K562 (cell line): ENCODE measurements around the gene SYNJ2. TPM values are rescaled to one million over a fixed set of nuclear protein-coding genes. Genes with fewer than 3 reads are reported as not detected.

ENCODE experiments used
- BMI1 ChIP-seq: fragments of 150-350 bp; IDR thresholded peaks from 2 replicates; pipeline ENCODE4 v1.6.1; 2014; ENCODE audit warnings: low read length
- ERF ChIP-seq: fragments of 450-650 bp; formaldehyde crosslinking; IDR thresholded peaks from 2 replicates; pipeline ENCODE4 v1.4.0; 2020; ENCODE audit warnings: mild to moderate bottlenecking, mixed read lengths
- FOSL1 ChIP-seq: fragments of 200-800 bp; sonication (Bioruptor generic); conservative IDR thresholded peaks from 2 replicates; pipeline ENCODE4 v1.6.1; 2016; ENCODE audit warnings: missing genetic modification characterization, missing compliant biosample characterization
- GATA2 ChIP-seq: sonication (generic); formaldehyde crosslinking; IDR thresholded peaks from 2 replicates; pipeline ENCODE4 v1.4.0; 2020; ENCODE audit warnings: mild to moderate bottlenecking, missing genetic modification reagents
- KDM1A ChIP-seq, 2 experiments: fragments of 450-650 bp; IDR thresholded peaks; 2 replicates each; pipeline ENCODE4 v1.6.1; 2016; ENCODE audit warnings: mild to moderate bottlenecking in 2 of 2
- L3MBTL2 ChIP-seq: fragments of 450-650 bp; IDR thresholded peaks from 2 replicates; pipeline ENCODE4 v1.6.1; 2016; ENCODE audit warnings: mild to moderate bottlenecking, moderate library complexity
- MLLT1 ChIP-seq, 2 experiments: fragments of 450-650 bp; IDR thresholded peaks; 2 replicates each; pipeline ENCODE4 v1.6.1; 2016
- NR2C1 ChIP-seq, 2 experiments: fragments of 450-650 bp; IDR thresholded peaks; 2 replicates each; pipeline ENCODE4 v1.6.1; 2017; ENCODE audit warnings: mild to moderate bottlenecking in 2 of 2, antibody characterized with exemption in 1 of 2, inconsistent platforms in 1 of 2, missing compliant biosample characterization in 1 of 2, missing genetic modification characterization in 1 of 2
- SIN3B ChIP-seq: fragments of 450-650 bp; IDR thresholded peaks from 2 replicates; pipeline ENCODE4 v1.6.1; 2017; ENCODE audit warnings: low read depth, mild to moderate bottlenecking, moderate library complexity
- SMAD2 ChIP-seq: fragments of 150-350 bp; IDR thresholded peaks from 2 replicates; pipeline ENCODE4 v1.6.1; 2014; ENCODE audit warnings: low read depth, mild to moderate bottlenecking, low read length
- SMAD3 ChIP-seq: fragments of 450-650 bp; formaldehyde crosslinking; conservative IDR thresholded peaks from 2 replicates; pipeline ENCODE4 v1.4.0; 2020; ENCODE audit warnings: mild to moderate bottlenecking
- SRSF7 ChIP-seq: fragments of 200-400 bp; formaldehyde crosslinking; optimal IDR thresholded peaks from 2 replicates; pipeline ENCODE3; 2017; ENCODE audit warnings: mild to moderate bottlenecking, low read depth, low read length
- ZBED1 ChIP-seq: IDR thresholded peaks from 2 replicates; pipeline ENCODE4 v1.6.1; 2014
- ZBTB5 ChIP-seq: fragments of 450-650 bp; IDR thresholded peaks from 2 replicates; pipeline ENCODE4 v1.6.1; 2017; ENCODE audit warnings: antibody characterized with exemption
- ZNF184 ChIP-seq: sonication (generic); formaldehyde crosslinking; IDR thresholded peaks from 2 replicates; pipeline ENCODE4 v1.5.0; 2020; ENCODE audit warnings: missing genetic modification reagents
- ZNF274 ChIP-seq: IDR thresholded peaks from 2 replicates; pipeline ENCODE4 v1.6.1; 2011; ENCODE audit warnings: low read depth, mild to moderate bottlenecking, low read length, moderate library complexity, borderline replicate concordance
- ZNF398 ChIP-seq: fragments of 250-450 bp; sonication (Bioruptor Pico); IDR thresholded peaks from 2 replicates; pipeline ENCODE4 v1.8.0; 2021; ENCODE audit warnings: moderate library complexity, mild to moderate bottlenecking, inconsistent platforms
- polyA plus RNA-seq, 8 experiments: library from polyadenylated mRNA; depleted of rRNA in 4 of 8; stranded (reverse) in 5 of 8; unstranded in 3 of 8; fragments of >200 nt; fragmentation: Nextera tagmentation in 2 of 8; fragmentation: Illumina TruSeq in 1 of 8; extraction: Ambion mirVana in 2 of 8; extraction: Trizol in 1 of 8; gene quantifications; 2 replicates each; pipeline versions ENCODE4 v1.2.1 to v1.2.3, GENCODE V29; 2011 to 2014; ENCODE audit warnings: inconsistent platforms in 1 of 8, missing spikeins in 1 of 8
- total RNA-seq, 7 experiments: library from RNA; depleted of rRNA in 6 of 7; stranded (reverse); fragments of >200 nt in 6 of 7; fragmentation: Illumina TruSeq in 2 of 7; extraction: Trizol in 2 of 7; gene quantifications; 2 replicates each; pipeline versions ENCODE4 v1.2.1 to v1.2.3, GENCODE V29; 2011 to 2021; ENCODE audit warnings: low replicate concordance in 1 of 7
- TF ChIP-seq, protein P1 (sequence below): fragments of 450-650 bp; IDR thresholded peaks from 2 replicates; pipeline ENCODE4 v1.6.1; 2016; ENCODE audit warnings: mild to moderate bottlenecking
- TF ChIP-seq, protein P2 (sequence below): fragments of 250-450 bp; sonication (Bioruptor Pico); IDR thresholded peaks from 2 replicates; pipeline ENCODE4 v1.5.0; 2020; ENCODE audit warnings: mild to moderate bottlenecking, borderline replicate concordance

The SYNJ2 gene
- total and polyA plus RNA-seq, 9 of the 15 experiments (the other 6 are each of a cell fraction or from before 2014, with no cell fraction given): 3.0 to 27.7 (median 17.8) TPM

GRCh38 chr6:157982563-157983405, 1.1 kb downstream of the SYNJ2 start (continued):
- TF ChIP-seq SMAD3 (CRISPR knock-in tag) (no peak), ZNF274 (no peak), ERF (CRISPR knock-in tag) (no peak), GATA2 (0 out of 2 replicates have a peak, but pooled peaks have one; percentile 25), BMI1 (no peak), L3MBTL2 (no peak), SMAD2 (no peak), ZNF184 (CRISPR knock-in tag) (no peak), ZBED1 (no peak), SRSF7 (no peak), SIN3B (no peak), MLLT1 (IDR thresholded peaks at IDR 0.05) (no peak), FOSL1 (tag) (no peak), KDM1A (IDR thresholded peaks at IDR 0.05) (peak; percentile 95 to 98), ZBTB5 (no peak), ZNF398 (no peak), NR2C1 (IDR thresholded peaks at IDR 0.05) (no peak), NR2C1 (tag; IDR thresholded peaks at IDR 0.05) (no peak)
- TF ChIP-seq, protein P1, sequence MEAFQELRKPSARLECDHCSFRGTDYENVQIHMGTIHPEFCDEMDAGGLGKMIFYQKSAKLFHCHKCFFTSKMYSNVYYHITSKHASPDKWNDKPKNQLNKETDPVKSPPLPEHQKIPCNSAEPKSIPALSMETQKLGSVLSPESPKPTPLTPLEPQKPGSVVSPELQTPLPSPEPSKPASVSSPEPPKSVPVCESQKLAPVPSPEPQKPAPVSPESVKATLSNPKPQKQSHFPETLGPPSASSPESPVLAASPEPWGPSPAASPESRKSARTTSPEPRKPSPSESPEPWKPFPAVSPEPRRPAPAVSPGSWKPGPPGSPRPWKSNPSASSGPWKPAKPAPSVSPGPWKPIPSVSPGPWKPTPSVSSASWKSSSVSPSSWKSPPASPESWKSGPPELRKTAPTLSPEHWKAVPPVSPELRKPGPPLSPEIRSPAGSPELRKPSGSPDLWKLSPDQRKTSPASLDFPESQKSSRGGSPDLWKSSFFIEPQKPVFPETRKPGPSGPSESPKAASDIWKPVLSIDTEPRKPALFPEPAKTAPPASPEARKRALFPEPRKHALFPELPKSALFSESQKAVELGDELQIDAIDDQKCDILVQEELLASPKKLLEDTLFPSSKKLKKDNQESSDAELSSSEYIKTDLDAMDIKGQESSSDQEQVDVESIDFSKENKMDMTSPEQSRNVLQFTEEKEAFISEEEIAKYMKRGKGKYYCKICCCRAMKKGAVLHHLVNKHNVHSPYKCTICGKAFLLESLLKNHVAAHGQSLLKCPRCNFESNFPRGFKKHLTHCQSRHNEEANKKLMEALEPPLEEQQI: no peak
- TF ChIP-seq, protein P2, sequence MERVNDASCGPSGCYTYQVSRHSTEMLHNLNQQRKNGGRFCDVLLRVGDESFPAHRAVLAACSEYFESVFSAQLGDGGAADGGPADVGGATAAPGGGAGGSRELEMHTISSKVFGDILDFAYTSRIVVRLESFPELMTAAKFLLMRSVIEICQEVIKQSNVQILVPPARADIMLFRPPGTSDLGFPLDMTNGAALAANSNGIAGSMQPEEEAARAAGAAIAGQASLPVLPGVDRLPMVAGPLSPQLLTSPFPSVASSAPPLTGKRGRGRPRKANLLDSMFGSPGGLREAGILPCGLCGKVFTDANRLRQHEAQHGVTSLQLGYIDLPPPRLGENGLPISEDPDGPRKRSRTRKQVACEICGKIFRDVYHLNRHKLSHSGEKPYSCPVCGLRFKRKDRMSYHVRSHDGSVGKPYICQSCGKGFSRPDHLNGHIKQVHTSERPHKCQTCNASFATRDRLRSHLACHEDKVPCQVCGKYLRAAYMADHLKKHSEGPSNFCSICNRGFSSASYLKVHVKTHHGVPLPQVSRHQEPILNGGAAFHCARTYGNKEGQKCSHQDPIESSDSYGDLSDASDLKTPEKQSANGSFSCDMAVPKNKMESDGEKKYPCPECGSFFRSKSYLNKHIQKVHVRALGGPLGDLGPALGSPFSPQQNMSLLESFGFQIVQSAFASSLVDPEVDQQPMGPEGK (CRISPR knock-in tag): no peak
